HG02763 (cell line): ENCODE data around the gene HMGN2.
A peak's percentile ranks its signal among the peaks of the same experiment; 100 is the strongest.
"Not testable (repeated sequence)": the region's sequence is repeated elsewhere in the genome, so short reads cannot be mapped to it uniquely, and the experiment has no call there.

Experiments used
- ATAC-seq: cut with Tn5 transposase; IDR thresholded peaks from one replicate; pipeline ENCODE4 v1.9.1; 2021; ENCODE audit warnings: mild to moderate bottlenecking, moderate library complexity; ENCODE audit not compliant: unreplicated experiment

The HMGN2 gene

GRCh38 chr1:26476958-26477357, 4.7 kb downstream of the HMGN2 start:
- no peak for ATAC-seq

- no peak for ATAC-seq
Observed at GRCh38 chr1:26477446-26478152, 5.4 kb downstream of the HMGN2 start.

- ATAC-seq, result no peak
Observed at GRCh38 chr1:26478159-26478558, 5.9 kb downstream of the HMGN2 start.

GRCh38 chr1:26478988-26479387, 6.7 kb downstream of the HMGN2 start:
- ATAC-seq, result no peak

- ATAC-seq, result no peak
Observed at GRCh38 chr1:26482921-26483320, 10.7 kb downstream of the HMGN2 start.

- no peak for ATAC-seq
Observed at GRCh38 chr1:26483980-26484379, 11.7 kb downstream of the HMGN2 start.

GRCh38 chr1:26490155-26490554, 17.9 kb downstream of the HMGN2 start:
- ATAC-seq, result no peak

GRCh38 chr1:26493267-26493666, 21.0 kb downstream of the HMGN2 start:
- ATAC-seq, result no peak

- ATAC-seq, result no peak
Observed at GRCh38 chr1:26493938-26494337, 21.7 kb downstream of the HMGN2 start.

GRCh38 chr1:26496861-26497260, 24.6 kb downstream of the HMGN2 start:
- no peak for ATAC-seq

- ATAC-seq, result no peak
Observed at GRCh38 chr1:26498894-26499293, 26.7 kb downstream of the HMGN2 start.

GRCh38 chr1:26500488-26501175, 28.4 kb downstream of the HMGN2 start:
- peak; percentile 63 for ATAC-seq

- not testable (repeated sequence) for ATAC-seq
Observed at GRCh38 chr1:26510711-26511110, 38.5 kb downstream of the HMGN2 start.

GRCh38 chr1:26515836-26516235, 43.6 kb downstream of the HMGN2 start:
- ATAC-seq, result not testable (repeated sequence)

GRCh38 chr1:26516987-26517765, 44.9 kb downstream of the HMGN2 start:
- no peak for ATAC-seq

GRCh38 chr1:26517766-26518049, 45.5 kb downstream of the HMGN2 start:
- no peak for ATAC-seq

GRCh38 chr1:26518355-26518754, 46.1 kb downstream of the HMGN2 start:
- no peak for ATAC-seq

- no peak for ATAC-seq
Observed at GRCh38 chr1:26520339-26520738, 48.1 kb downstream of the HMGN2 start.

GRCh38 chr1:26521669-26522030, 49.4 kb downstream of the HMGN2 start:
- no peak for ATAC-seq

- ATAC-seq, result no peak
Observed at GRCh38 chr1:26522073-26522472, 49.8 kb downstream of the HMGN2 start.

- ATAC-seq, result no peak
Observed at GRCh38 chr1:26524181-26524580, 51.9 kb downstream of the HMGN2 start.
